Measurements from ENCODE around the gene MRPL36. TPM values are rescaled to one million over a fixed set of nuclear protein-coding genes. Genes with fewer than 3 reads are reported as not detected.

MRPL36 gene
- total RNA-seq, 4 donors from 2014 or later = 44.6 to 54.9 (median 49.3) TPM

DNA sequence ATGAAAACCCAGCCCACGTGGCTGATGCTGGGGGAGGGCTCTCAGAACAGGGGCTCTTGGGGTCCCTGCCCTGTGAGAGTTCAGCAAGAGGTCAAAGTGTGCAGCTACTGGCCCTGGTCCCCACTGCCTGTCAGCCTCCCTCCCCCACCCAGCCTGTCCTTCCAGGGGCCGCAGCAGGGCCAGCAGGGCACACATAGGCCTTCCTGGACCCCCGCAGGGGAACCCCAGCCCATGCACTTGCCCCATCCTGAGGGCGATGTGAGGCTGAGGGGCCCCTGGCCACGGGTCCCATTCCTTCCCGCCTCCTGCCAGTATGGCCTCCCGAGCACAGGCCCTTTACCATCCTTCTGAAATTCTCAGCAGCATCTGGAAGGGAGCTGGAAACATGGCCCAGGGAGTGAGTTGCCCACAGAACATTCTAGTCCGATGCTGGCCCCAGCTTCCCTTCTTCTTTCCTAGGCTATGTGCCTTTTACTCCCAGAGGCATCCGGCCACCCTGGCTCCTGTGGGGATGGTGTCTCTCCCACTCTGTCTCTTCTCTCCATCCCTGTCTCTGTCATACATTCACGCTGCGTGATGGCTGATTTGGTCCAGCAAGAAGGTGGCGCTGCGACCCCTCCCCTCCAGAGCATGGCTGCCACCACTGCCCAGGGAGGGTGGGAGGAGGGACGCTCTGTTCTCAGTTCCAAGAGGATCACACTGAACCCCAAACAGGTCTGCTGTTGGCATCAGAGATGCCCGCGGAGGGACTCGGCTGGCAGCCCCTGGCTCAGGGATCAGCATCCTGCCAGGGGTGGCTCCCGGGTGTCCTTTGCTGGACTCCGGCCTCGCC, 19.6 kb downstream of the MRPL36 start:
- no peaks in the 10 kb centered on the region for H3K4me1 ChIP-seq
- H3K27ac ChIP-seq = no peak overlapping the region
- no peak for DNase-seq
- TF ChIP-seq POLR2A (IDR thresholded peaks at IDR 0.05) = no peak
- TF ChIP-seq, protein P1, sequence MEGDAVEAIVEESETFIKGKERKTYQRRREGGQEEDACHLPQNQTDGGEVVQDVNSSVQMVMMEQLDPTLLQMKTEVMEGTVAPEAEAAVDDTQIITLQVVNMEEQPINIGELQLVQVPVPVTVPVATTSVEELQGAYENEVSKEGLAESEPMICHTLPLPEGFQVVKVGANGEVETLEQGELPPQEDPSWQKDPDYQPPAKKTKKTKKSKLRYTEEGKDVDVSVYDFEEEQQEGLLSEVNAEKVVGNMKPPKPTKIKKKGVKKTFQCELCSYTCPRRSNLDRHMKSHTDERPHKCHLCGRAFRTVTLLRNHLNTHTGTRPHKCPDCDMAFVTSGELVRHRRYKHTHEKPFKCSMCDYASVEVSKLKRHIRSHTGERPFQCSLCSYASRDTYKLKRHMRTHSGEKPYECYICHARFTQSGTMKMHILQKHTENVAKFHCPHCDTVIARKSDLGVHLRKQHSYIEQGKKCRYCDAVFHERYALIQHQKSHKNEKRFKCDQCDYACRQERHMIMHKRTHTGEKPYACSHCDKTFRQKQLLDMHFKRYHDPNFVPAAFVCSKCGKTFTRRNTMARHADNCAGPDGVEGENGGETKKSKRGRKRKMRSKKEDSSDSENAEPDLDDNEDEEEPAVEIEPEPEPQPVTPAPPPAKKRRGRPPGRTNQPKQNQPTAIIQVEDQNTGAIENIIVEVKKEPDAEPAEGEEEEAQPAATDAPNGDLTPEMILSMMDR (IDR thresholded peaks at IDR 0.05) = no peak
- WGBS, 2 donors = 63 to 74% methylated on average over 5 to 14 of the region's 20 CpGs
- H3K27me3 ChIP-seq = peaks cover 0 to 20% (median 0%) of the 10 kb centered on the region in 4 donors
- intact Hi-C loops (cut with DNase I) = no loop called here
- H3K9me3 ChIP-seq = no peaks in the 10 kb centered on the region
- no peaks in the 10 kb centered on the region for H3K36me3 ChIP-seq
- no peak overlapping the region for H3K4me3 ChIP-seq

DNA sequence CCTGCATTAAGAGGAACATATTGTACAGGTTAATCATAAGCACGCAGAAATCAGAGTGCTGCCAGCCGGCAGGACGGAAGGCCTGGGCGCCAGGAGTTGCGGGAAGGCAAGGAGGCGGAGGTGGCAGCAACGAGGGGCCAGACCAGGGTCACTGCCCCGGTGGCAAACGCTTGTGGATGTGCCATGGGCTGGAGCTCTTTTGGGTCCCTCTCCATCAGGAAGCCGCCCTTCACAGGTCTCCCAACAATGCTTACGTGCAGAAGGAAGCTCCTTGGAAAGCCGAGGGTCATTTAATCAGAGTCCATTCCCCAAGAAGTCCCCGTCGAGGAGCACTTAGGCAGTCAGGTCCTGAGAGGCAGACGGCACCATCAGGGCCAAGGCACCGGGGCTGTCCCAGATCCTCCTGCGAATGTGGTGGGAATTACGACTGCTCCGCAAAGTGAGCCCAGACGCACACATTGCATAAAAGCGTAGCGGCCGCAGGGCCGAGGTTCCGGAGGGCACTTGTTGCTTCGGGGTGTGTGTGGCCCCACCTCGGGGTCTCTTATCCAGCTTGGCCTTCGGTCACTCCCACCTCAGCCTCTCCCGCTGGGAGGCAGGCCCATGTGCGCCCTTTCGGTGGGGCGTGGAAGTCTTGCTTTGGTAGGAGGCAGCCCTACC, 20.5 kb downstream of the MRPL36 start:
- Histone ChIP-seq H3K9me3 (no peaks in the 10 kb centered on the region), H3K4me1 (no peaks in the 10 kb centered on the region), H3K4me3 (no peak overlapping the region), H3K27me3 (peaks cover 0 to 13% (median 0%) of the 10 kb centered on the region in 4 donors), H3K36me3 (no peaks in the 10 kb centered on the region), H3K27ac (no peak overlapping the region)
- intact Hi-C loops (cut with DNase I) = no loop called here
- WGBS, 2 donors = 89 to 90% methylated on average over 22 to 25 of the region's 32 CpGs
- DNase-seq = no peak
- TF ChIP-seq, protein P1 (IDR thresholded peaks at IDR 0.05) = no peak
- TF ChIP-seq POLR2A (IDR thresholded peaks at IDR 0.05) = no peak

DNA sequence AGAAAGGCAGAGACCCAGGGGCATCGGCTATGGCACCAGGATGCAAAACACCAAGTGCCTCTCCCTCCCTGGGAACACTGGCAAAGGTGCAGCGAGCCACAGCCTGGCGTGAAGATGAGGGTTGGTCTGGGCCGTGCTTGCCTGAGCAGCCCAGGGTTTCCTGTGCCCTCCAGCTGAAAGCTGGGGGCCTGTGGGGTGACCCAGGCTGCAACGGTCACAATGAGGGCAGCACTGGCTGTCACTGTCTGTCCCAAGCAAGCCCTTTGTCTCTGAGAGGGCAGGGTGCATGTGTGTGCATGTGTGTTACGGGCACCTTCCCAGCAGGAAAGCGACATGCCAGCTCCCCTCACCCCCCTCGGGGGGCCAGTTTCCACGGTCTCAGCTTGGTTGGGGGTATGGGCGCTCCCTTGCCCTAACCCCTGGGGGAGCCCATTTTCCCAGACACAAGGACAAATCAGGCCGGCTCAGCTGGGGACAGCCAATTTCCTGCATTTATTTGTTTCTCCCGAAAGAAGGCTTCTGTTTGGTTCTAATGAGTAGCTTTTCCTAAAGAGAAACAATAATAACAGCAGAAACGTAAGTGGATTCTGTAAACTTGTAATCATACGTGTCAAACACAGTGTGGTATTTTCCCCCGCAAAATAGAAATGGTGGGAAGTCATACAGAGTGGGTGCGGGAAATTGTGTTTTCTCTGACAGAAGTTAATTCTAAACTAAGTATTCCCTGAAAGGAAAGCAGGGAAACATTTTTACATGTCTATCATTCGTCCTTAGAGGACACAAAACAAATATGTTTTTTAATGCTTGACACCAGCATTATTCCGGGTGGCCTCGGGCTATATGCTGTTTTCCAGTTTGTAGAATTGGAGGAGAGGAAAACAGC, 21.3 kb downstream of the MRPL36 start:
- Histone ChIP-seq H3K27ac (no peak overlapping the region), H3K4me1 (no peaks in the 10 kb centered on the region), H3K9me3 (no peaks in the 10 kb centered on the region), H3K36me3 (no peaks in the 10 kb centered on the region), H3K27me3 (peaks cover 0 to 10% (median 0%) of the 10 kb centered on the region in 4 donors), H3K4me3 (no peak overlapping the region)
- WGBS, 2 donors = 63 to 84% methylated on average over 12 to 15 of the region's 19 CpGs
- DNase-seq = no peak
- TF ChIP-seq, protein P1 (IDR thresholded peaks at IDR 0.05) = no peak
- no peak for TF ChIP-seq POLR2A (IDR thresholded peaks at IDR 0.05)
- intact Hi-C loops (cut with DNase I) = no loop called here

DNA sequence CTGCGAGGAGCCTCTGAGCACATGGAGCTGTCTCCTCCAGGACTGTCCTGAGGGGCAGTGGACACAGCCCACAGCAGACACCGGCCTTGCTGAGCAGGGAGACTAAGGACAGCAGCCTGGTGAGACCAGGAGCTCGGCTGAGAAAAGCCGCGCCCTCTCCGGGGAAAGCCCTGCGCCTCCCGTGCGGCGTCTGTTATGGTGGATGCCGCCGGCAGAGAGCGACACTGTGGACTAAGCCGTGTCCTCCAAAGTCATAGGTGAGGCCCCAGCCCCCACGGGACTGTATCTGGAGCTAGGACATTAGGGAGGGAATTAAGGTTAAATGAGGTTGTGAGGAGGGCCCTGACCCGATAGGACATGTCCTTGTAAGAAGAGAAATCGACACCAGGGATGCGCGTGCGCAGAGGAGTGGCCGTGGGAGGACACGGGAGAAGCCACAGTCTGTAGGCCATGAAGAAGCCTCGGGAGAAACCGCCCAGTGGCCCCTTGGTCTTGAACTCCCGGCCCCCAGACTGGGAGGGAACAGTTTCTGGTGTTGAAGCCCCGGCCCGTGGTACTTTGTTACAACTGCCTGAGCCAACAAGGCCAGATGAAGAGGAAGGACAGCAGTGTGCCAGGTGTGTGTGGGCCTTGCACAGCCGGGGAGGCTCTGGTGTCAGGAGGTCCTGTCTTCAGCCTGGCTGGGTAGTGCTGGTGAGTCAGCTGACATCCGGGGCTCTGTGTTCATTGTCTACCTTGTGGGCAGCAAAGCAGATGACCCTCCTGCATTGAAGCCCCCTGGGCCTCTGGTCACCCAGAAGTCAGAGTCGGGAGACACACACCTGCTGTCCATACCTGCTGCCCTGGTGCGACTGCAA, 22.1 kb downstream of the MRPL36 start:
- peaks cover 0 to 4% (median 0%) of the 10 kb centered on the region in 4 donors for H3K27me3 ChIP-seq
- H3K4me1 ChIP-seq = no peaks in the 10 kb centered on the region
- no peaks in the 10 kb centered on the region for H3K9me3 ChIP-seq
- H3K27ac ChIP-seq = no peak overlapping the region
- 64 to 85% methylated on average over 3 to 16 of the region's 31 CpGs for WGBS, 2 donors
- no peak for TF ChIP-seq POLR2A (IDR thresholded peaks at IDR 0.05)
- TF ChIP-seq, protein P1 (IDR thresholded peaks at IDR 0.05) = no peak
- intact Hi-C loops (cut with DNase I) = no loop called here
- DNase-seq = no peak
- H3K36me3 ChIP-seq = no peaks in the 10 kb centered on the region
- H3K4me3 ChIP-seq = no peak overlapping the region
